ENCODE measurements around the gene COPS9. TPM values are rescaled to one million over a fixed set of nuclear protein-coding genes. Genes with fewer than 3 reads are reported as not detected.

Gene COPS9
- total and polyA plus RNA-seq, 2 donors (not counting 1 experiment from before 2014, with no cell fraction given), result 48.7 to 69.9 TPM

DNA sequence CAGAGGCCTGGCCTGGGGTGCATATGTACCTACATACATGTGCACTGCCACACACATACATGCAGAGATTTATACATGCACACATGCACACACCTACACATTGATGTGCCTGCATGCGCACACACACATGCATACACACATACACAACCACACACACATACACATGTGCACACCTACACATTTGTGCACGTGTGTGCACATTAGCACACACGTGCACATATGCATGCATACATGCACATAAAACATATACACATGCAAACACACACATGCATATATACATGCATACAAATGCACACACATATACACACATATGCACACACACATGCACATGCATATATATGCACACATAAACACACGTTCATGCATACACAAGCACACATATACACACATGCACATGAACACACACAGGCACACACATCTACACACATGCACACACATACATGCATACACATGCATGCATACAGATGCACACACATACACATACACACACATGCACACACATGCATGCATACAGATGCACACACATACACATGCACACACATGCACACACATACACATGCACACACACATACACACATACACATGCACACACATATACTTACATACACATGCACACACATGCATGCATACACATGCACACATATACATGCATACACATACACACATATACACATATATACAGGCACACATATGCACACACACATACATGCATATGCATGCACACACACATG is 27.9 kb upstream of the COPS9 start:
- WGBS (ENCODE audit: insufficient coverage), result 98% methylated on average over 4 of the region's 4 CpGs
- Mint-ChIP-seq H3K27ac (no peak overlapping the region), H3K4me1 (no peaks in the 10 kb centered on the region), H3K27me3 (no peaks in the 10 kb centered on the region), H3K9me3 (ENCODE audit: insufficient read depth) (peaks cover 8% of the 10 kb centered on the region), H3K4me3 (no peak overlapping the region)
- H3K4me2 ChIP-seq (replicated peaks; ENCODE audit: low read depth, low read length, poor library complexity, severe bottlenecking), result no peak overlapping the region
- ATAC-seq (ENCODE audit: low read depth) (no peak), DNase-seq (no peak)
- peaks cover 0 to 5% (median 0%) of the 10 kb centered on the region in 3 donors for H3K9me3 ChIP-seq (ENCODE audit: control extremely low read depth in 1 of 3, control insufficient read depth in 2 of 3, insufficient read depth in 1 of 3, low read length in 2 of 3)
- no peak overlapping the region for H3K4me3 ChIP-seq (ENCODE audit: control extremely low read depth in 1 of 5, extremely low read depth in 1 of 5, insufficient read depth in 1 of 5, low read depth in 2 of 5, low read length in 4 of 5)
- ChIA-PET POLR2A (no interaction called here), CTCF (no interaction called here)
- no peaks in the 10 kb centered on the region for H3K27me3 ChIP-seq (replicated peaks in 1 of 4; ENCODE audit: control extremely low read depth in 1 of 4, control insufficient read depth in 3 of 4, insufficient read depth in 4 of 4, low read length in 3 of 4)
- H3K36me3 ChIP-seq (replicated peaks in 1 of 2; ENCODE audit: control extremely low read depth in 1 of 2, control insufficient read depth in 1 of 2, extremely low read depth in 1 of 2, insufficient read depth in 2 of 2, low read length in 1 of 2), result no peaks in the 10 kb centered on the region
- no peaks in the 10 kb centered on the region for H3K79me2 ChIP-seq (ENCODE audit: control insufficient read depth, insufficient read depth, low read length)
- no peaks in the 10 kb centered on the region for H4K20me1 ChIP-seq (ENCODE audit: control insufficient read depth, insufficient read depth, low read length, poor library complexity, severe bottlenecking)
- TF ChIP-seq, protein P1, sequence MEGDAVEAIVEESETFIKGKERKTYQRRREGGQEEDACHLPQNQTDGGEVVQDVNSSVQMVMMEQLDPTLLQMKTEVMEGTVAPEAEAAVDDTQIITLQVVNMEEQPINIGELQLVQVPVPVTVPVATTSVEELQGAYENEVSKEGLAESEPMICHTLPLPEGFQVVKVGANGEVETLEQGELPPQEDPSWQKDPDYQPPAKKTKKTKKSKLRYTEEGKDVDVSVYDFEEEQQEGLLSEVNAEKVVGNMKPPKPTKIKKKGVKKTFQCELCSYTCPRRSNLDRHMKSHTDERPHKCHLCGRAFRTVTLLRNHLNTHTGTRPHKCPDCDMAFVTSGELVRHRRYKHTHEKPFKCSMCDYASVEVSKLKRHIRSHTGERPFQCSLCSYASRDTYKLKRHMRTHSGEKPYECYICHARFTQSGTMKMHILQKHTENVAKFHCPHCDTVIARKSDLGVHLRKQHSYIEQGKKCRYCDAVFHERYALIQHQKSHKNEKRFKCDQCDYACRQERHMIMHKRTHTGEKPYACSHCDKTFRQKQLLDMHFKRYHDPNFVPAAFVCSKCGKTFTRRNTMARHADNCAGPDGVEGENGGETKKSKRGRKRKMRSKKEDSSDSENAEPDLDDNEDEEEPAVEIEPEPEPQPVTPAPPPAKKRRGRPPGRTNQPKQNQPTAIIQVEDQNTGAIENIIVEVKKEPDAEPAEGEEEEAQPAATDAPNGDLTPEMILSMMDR (IDR thresholded peaks at IDR 0.05), result no peak
- H2AFZ ChIP-seq (ENCODE audit: insufficient read depth, low read depth, low read length, poor library complexity, severe bottlenecking), result no peak overlapping the region
- no peaks in the 10 kb centered on the region for H3K4me1 ChIP-seq (ENCODE audit: control insufficient read depth in 2 of 2, insufficient read depth in 2 of 2, low read length in 2 of 2)
- intact Hi-C loops (cut with micrococcal nuclease), result no loop called here
- H3K27ac ChIP-seq (ENCODE audit: low read length in 2 of 2), result no peak overlapping the region
- no peak overlapping the region for H3K9ac ChIP-seq (ENCODE audit: low read length)

DNA sequence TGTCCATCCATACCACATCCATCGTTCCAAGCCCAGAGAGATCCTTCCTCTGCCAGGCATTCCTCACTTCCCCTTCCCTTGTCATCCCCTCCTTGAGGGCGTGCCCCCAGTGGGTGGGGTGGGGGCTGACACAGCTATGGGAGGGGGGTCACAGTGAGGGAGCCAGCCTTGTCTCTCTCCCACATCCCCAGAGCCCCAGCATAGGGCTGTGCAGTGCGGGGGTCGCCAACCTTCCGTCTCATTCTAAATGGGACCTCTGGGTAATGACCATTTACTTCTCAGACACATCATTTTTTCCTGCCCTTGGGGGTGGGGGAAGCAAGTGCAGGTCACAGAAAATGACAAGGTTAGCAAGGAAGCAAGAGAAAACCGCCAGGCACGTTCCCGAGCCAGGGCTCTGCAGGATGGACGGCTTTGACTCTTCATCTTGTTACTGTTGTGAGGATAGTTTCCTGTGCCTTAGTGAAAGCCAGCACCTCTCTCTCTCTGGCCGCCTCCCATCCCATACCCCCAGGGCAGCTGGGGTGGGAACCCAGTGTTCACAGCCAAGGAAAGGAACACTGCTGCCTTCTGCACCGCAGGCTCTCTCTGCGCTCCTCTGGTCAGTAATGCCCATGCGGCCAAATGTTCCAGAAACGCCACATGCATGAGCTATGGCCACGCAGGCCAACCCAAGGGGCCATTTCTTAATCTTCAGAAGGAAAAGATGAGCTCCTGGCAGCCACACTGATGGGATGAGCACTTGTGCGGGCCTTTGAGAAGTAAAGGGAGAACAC is 27.0 kb upstream of the COPS9 start:
- WGBS (ENCODE audit: insufficient coverage), result 88% methylated on average over 10 of the region's 16 CpGs
- peaks cover 8% of the 10 kb centered on the region for H3K9me3 Mint-ChIP-seq (ENCODE audit: insufficient read depth)
- no peak overlapping the region for H3K4me3 Mint-ChIP-seq
- ChIA-PET POLR2A (no interaction called here), CTCF (no interaction called here)
- no peak for TF ChIP-seq EZH2 (IDR thresholded peaks at IDR 0.05; ENCODE audit: borderline replicate concordance, insufficient read depth, low read depth, low read length, poor library complexity, severe bottlenecking)
- TF ChIP-seq, protein P1 (IDR thresholded peaks at IDR 0.05), result no peak
- Histone ChIP-seq H2AFZ (ENCODE audit: insufficient read depth, low read depth, low read length, poor library complexity, severe bottlenecking) (no peak overlapping the region), H3K79me2 (ENCODE audit: control insufficient read depth, insufficient read depth, low read length) (no peaks in the 10 kb centered on the region), H3K27me3 (replicated peaks in 1 of 4; ENCODE audit: control extremely low read depth in 1 of 4, control insufficient read depth in 3 of 4, insufficient read depth in 4 of 4, low read length in 3 of 4) (no peaks in the 10 kb centered on the region), H4K20me1 (ENCODE audit: control insufficient read depth, insufficient read depth, low read length, poor library complexity, severe bottlenecking) (no peaks in the 10 kb centered on the region), H3K9ac (ENCODE audit: low read length) (no peak overlapping the region), H3K27ac (ENCODE audit: low read length in 2 of 2) (no peak overlapping the region), H3K36me3 (replicated peaks in 1 of 2; ENCODE audit: control extremely low read depth in 1 of 2, control insufficient read depth in 1 of 2, extremely low read depth in 1 of 2, insufficient read depth in 2 of 2, low read length in 1 of 2) (no peaks in the 10 kb centered on the region), H3K4me2 (replicated peaks; ENCODE audit: low read depth, low read length, poor library complexity, severe bottlenecking) (no peak overlapping the region), H3K9me3 (ENCODE audit: control extremely low read depth in 1 of 3, control insufficient read depth in 2 of 3, insufficient read depth in 1 of 3, low read length in 2 of 3) (peaks cover 0 to 5% (median 0%) of the 10 kb centered on the region in 3 donors), H3K4me1 (ENCODE audit: control insufficient read depth in 2 of 2, insufficient read depth in 2 of 2, low read length in 2 of 2) (no peaks in the 10 kb centered on the region), H3K4me3 (ENCODE audit: control extremely low read depth in 1 of 5, extremely low read depth in 1 of 5, insufficient read depth in 1 of 5, low read depth in 2 of 5, low read length in 4 of 5) (no peak overlapping the region)
- no peak for DNase-seq
- intact Hi-C loops (cut with micrococcal nuclease), result no loop called here
- H3K4me1 Mint-ChIP-seq, result no peaks in the 10 kb centered on the region
- ATAC-seq (ENCODE audit: low read depth), result no peak
- H3K27me3 Mint-ChIP-seq, result no peaks in the 10 kb centered on the region
- no peak overlapping the region for H3K27ac Mint-ChIP-seq

All from B cell (primary cell).